Right lung (tissue), 5 donors: Measurements from ENCODE around the gene HYDIN. TPM values are rescaled to one million over a fixed set of nuclear protein-coding genes. Genes with fewer than 3 reads are reported as not detected.
"Not testable (repeated sequence)": the region's sequence is repeated elsewhere in the genome, so short reads cannot be mapped to it uniquely, and the experiment has no call there.

ENCODE experiments used
- DNase-seq, 2 donors: peaks; one replicate each; pipeline ENCODE4 v3.0.0-alpha.2; 2013
- polyA plus RNA-seq, 5 donors: library from polyadenylated mRNA; unstranded; fragments of 120-200 nt; gene quantifications; one replicate each; pipeline versions ENCODE4 v1.2.1 to v1.2.3, GENCODE V29; 2013; ENCODE audit warnings: inconsistent platforms in 1 of 5, low replicate concordance in 1 of 5; ENCODE audit not compliant: insufficient read length in 5 of 5, insufficient read depth in 1 of 5

The HYDIN gene
- polyA plus RNA-seq, 5 donors, result 6.8 to 14.6 (median 14.0) TPM

DNA sequence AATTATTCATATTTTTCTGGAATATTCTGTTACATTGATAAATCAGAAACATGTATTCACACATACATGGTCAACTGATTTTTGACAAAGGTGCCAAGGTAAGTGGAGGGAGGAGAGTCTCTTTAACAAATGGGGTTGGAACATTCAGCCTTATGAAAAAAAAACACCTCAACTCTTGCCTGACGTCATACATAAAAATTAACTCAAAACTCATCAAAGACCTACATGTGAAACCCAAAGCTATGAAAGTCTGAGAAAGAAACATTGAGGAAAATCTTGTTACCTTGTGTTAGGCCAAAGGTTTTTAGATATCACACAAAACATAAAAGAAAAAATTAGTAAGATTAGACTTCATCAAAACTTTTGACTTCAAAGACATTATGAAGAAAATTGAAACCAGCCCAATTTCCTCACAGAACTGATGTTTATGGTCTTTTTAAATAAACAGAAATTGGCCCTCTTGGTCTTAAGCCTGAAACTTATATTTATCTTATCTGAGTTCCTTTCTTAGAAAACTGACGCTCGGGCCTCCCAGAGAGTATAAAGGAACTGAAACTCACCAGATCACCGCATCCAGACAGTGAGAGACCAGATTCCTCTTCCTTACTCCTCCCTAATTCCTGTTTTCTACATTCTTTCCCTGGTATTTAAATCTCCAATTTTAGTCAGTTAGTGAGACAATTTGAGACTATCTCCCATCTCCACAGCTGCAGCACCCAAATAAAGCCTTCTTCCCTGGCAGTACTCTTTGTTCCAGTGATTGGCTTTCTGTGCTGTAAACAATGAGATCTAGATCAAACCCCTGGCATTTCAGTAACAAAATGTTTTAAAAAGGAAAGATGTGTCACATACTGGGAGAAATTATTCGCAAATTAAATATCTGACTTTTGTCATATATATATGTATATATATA lies 4.0 kb downstream of the HYDIN start:
- no peak for DNase-seq

GRCh38 chr16:71225145-71225544 lies 5.4 kb downstream of the HYDIN start:
- DNase-seq, result no peak

GRCh38 chr16:71218306-71218963 lies 12.1 kb downstream of the HYDIN start:
- DNase-seq, result no peak

- DNase-seq, result no peak
Observed at GRCh38 chr16:71217506-71217905, 13.0 kb downstream of the HYDIN start.

GRCh38 chr16:71216714-71217113 lies 13.8 kb downstream of the HYDIN start:
- DNase-seq, result no peak

DNA sequence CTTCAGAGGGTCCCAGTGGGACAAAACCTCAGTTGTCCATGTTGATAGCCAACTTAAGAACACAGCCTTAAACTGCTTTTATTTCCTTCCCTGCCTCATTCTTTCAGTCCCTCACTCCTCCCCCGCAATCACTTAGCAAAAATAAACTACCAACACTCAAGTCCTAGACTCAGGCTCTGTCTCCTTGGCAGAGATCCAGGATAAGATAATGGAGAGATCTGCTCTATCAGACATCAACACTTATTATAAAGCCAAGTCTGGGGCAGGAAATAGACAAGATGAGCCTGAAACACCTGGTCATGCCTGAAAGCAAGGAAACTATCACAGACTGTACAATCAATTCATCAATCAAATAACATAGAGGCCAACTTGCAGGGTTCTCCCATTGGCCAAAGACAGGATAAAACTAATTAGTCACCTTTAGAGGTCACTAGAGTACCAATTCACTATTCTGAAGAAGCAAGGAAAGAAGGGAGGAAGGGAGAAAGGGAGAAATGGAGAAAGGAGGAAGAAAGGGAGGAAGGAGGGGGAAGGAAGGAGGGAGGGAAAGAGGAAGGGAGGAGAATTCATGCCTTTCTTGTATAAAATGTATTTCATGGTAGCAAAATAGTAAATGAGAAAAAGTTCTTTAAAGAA lies 15.7 kb downstream of the HYDIN start:
- DNase-seq, result no peak

GRCh38 chr16:71205482-71206131 lies 24.9 kb downstream of the HYDIN start:
- DNase-seq, result no peak

DNA sequence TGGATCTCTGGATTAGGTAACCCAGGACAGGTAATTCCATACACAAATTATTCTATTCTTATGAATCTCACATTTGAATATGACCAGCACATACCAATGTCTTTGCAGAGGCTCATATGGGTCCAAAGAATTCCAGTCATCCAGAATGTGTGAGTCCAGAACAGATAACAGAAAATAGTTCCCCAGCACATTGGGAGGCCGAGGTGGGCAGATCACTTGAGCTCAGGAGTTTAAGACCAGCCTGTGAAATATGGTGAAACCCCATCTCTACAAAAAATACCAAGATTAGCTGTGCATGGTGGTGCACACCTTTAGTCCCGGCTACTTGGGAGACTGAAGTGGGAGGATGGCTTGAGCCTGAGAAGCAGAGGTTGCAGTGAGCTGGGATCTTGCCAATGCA lies 26.9 kb downstream of the HYDIN start:
- DNase-seq, result no peak

- no peak for DNase-seq
Observed at GRCh38 chr16:71201556-71201955, 29.0 kb downstream of the HYDIN start.

DNA sequence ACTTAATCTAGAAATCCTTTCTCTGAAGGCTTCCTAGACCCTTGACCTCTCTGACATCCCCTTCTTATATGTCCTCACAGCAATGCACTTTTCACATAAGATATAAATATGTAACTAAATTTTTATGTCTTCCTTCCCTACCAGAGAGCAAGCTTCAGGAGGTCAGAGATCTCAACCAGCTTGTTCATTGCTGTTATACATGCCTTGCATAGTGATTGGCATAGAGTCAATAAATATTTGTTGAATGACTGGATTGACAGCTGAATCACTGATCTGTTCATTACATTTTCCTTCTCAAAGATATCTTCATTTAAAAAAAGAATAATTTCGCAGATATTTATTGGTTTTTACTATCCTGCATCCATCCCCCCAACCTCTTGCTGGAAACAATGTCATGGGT lies 29.5 kb downstream of the HYDIN start:
- no peak for DNase-seq

DNA sequence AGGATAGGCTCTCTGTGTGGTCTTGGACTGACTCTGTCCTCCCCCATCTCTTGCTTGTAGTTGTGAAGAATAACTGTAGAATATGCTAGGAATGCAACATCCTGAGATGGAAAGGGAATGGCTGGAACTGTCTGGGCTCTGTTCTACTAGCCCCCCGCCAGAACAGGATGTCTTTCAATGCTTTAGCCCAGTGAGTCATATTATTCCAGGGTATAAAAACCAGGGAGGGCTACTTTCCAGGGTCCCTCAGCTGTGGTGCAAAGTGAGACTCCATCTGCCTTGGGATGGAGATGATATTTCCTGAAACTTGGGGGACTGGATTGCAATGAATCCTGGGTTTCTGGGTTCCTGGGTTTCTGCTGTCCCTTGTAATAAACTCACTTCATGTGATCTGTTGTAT lies 32.1 kb downstream of the HYDIN start:
- DNase-seq, result no peak

- no peak for DNase-seq
Observed at GRCh38 chr16:71192387-71192786, 38.1 kb downstream of the HYDIN start.

DNA sequence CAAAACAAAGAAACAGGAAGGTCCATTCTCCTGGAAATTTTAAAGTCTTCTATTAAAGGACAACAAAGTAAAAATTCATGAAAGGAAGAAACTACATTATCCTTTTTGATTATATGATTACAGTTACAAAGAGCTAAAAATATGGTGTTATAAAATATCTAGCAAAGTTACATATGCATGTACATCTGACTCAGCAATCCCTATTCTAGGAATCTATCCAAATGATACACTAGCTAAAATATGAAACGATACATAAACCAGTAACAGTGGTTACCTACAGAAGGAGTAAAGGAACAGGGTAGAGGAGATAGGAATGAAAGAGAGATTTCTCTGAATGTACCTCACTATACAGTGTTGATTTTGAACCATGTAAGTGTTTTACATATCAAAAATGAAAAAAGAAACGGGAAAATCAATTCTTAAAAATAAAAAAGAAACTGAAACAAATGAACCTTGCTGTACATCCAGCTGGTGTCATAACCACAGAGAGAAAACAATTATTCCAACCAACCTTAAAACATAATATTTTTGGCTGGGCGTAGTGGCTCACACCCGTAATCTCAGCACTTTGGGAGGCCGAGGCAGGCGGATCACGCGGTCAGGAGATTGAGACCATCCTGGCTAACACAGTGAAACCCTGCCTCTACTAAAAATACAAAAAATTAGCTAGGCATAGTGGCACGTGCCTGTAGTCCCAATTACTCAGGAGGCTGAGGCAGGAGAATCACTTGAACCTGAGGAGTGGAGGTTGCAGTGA lies 41.4 kb downstream of the HYDIN start:
- DNase-seq, result no peak

DNA sequence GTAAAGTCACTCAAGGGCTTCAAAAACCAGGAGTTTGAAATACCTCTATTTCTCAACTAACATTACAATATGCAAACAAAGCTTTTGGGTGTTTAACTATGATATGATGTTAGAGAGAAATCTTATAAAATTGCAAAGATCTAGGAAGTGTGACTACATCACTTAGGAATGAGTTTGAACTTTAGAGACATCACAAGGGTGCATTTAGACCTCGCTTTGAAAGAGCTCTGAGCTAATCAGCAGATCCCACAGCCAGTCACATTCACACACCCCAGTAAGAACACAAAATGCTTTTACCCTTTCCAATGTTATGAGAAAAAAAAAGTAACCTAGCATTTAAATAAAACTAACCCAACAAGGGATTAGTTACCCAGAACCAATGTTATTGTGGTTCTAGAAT lies 45.2 kb downstream of the HYDIN start:
- no peak for DNase-seq

GRCh38 chr16:71179569-71179968 lies 51.0 kb downstream of the HYDIN start:
- DNase-seq, result no peak

DNA sequence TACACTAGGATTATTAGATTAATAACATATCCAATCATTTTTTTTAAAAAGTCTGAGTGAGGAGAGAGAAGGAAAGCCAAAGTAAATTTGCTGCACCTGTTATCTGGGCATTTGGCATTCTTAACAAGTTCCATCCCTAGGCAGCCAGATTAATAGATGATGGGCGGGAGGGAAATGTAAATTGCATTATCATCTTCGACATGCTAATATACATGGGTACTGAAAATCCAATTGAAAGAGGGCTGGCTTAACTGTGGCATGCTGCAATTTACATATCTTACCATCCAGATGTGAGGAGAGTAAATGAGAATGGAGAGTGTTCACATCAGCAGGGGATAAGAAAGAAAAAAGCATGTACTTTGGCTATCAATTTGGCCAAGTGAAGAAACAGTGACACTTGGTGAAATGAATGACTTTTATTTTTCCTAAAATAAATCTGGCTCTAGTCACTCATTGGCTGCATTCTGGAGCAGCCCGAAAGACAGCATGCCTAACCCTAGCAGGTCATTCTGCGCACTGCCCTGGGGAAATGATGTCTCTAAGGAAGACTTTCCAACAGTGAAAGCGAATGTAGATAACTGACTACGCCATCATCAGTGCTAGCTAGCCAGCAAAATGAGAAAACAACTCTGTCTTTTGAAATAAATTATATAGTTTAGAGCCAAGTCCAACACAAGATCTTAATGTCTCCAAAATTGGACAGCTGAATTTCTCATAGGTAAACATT lies 57.9 kb downstream of the HYDIN start:
- no peak for DNase-seq

DNA sequence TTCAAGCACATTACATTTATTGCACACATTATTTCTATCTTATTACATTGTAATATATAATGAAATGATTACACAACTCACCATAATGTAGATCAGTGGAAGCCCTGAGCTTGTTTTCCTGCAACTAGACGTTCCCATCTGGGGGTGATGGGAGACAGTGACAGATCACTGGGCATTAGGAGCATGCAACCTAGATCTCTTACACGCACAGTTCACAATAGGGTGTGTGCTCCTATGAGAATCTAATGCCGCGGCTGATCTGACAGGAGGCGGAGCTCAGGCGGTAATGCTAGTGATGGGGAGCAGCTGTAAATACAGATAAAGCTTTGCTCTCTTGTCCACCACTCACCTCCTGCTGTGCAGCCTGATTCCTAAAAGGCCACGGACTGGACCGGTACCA lies 69.5 kb downstream of the HYDIN start:
- DNase-seq, result not testable (repeated sequence)

DNA sequence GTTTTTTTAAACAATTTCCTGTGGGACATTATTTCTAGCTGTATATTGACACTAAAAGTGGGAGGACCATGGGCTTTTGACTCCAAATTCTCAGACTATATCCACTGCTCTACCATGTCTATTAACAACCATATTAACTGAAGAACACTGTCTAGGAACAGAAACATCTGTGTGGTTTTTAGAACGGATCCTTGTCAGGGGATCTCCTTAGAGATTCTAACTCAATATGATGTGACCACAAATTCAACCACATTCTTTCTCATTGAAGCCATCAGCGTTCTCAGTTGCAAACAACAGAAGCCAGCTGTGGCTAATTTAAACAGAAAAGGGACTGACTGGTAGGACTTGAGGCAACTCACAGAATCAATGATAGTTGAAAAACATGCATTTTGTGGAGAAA lies 73.2 kb downstream of the HYDIN start:
- not testable (repeated sequence) for DNase-seq

DNA sequence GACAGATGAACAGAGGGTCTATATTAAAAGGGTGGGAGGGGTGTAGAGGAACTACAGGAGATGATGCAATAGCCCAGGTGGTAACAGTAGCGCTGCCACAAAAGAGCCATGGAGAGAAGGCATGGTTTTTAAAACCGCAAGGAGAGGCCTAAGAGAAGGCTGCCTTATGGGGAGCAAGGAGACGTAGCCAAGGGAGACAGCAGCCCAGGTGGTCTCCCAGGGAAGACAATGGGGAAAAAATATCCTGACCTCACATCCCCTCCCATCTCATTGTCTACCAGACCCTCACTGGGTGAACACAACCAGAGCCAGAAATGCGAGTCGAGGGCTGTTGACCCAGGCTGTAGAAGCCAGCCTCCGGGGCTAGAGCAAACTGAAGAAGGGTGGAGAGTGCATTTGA lies 77.2 kb downstream of the HYDIN start:
- DNase-seq, result not testable (repeated sequence)

- DNase-seq, result not testable (repeated sequence)
Observed at GRCh38 chr16:71151654-71152053, 78.9 kb downstream of the HYDIN start.

GRCh38 chr16:71143246-71143645 lies 87.3 kb downstream of the HYDIN start:
- not testable (repeated sequence) for DNase-seq
